Karpas-422 (cell line): ENCODE results near the gene MSRB2. TPM values are rescaled to one million over a fixed set of nuclear protein-coding genes. Genes with fewer than 3 reads are reported as not detected.
"Not testable (repeated sequence)": the region's sequence is repeated elsewhere in the genome, so short reads cannot be mapped to it uniquely, and the experiment has no call there.

Source experiments
- DNase-seq: peaks from one replicate; pipeline ENCODE4 v3.0.0-alpha.2; 2015
- H2AFZ ChIP-seq: fragments of 200-600 bp; sonication (generic); 2 replicates; pipeline ENCODE4 v1.6.1; 2014; ENCODE audit warnings: antibody characterized with exemption, low read length, mixed read lengths
- H3K27ac ChIP-seq: fragments of 200-600 bp; sonication (generic); 2 replicates; pipeline ENCODE4 v1.5.1; 2014; ENCODE audit warnings: mild to moderate bottlenecking, low read length, moderate library complexity
- H3K27me3 ChIP-seq: fragments of 200-600 bp; sonication (generic); 2 replicates; pipeline ENCODE4 v1.6.1; 2014; ENCODE audit warnings: low read length, mixed read lengths
- H3K36me3 ChIP-seq: fragments of 200-600 bp; sonication (generic); 2 replicates; pipeline ENCODE4 v1.6.1; 2014; ENCODE audit warnings: low read length, mixed read lengths; ENCODE audit not compliant: insufficient read depth
- H3K4me1 ChIP-seq: fragments of 200-600 bp; sonication (generic); 2 replicates; pipeline ENCODE4 v1.6.1; 2014; ENCODE audit warnings: mild to moderate bottlenecking, low read length, mixed read lengths
- H3K4me2 ChIP-seq: fragments of 200-600 bp; sonication (generic); 2 replicates; pipeline ENCODE4 v1.6.1; 2014; ENCODE audit warnings: low read length, low read depth, mild to moderate bottlenecking; ENCODE audit not compliant: poor library complexity, severe bottlenecking
- H3K4me3 ChIP-seq: fragments of 200-600 bp; sonication (generic); 2 replicates; pipeline ENCODE4 v1.5.1; 2014; ENCODE audit warnings: mild to moderate bottlenecking, antibody characterized with exemption, low read length, mixed read lengths
- H3K79me2 ChIP-seq: fragments of 200-600 bp; sonication (generic); 2 replicates; pipeline ENCODE4 v1.6.1; 2014; ENCODE audit warnings: mild to moderate bottlenecking, low read length, mixed read lengths
- H3K9ac ChIP-seq: fragments of 200-600 bp; sonication (generic); 2 replicates; pipeline ENCODE4 v1.6.0; 2014; ENCODE audit warnings: low read length
- H3K9me2 ChIP-seq: fragments of 200-600 bp; sonication (generic), shearing (Covaris generic); replicated peaks from 2 replicates; pipeline ENCODE4 v1.6.0; 2014; ENCODE audit warnings: mild to moderate bottlenecking, low read length, moderate library complexity; ENCODE audit not compliant: insufficient read depth
- H3K9me3 ChIP-seq: fragments of 300-700, 200-600 bp; sonication (generic); 2 replicates; pipeline ENCODE4 v1.6.1; 2014; ENCODE audit warnings: low read length, mixed read lengths
- H4K20me1 ChIP-seq: fragments of 200-600 bp; sonication (generic); 2 replicates; pipeline ENCODE4 v1.6.1; 2014; ENCODE audit warnings: mild to moderate bottlenecking, antibody characterized with exemption, low read length, low read depth; ENCODE audit not compliant: insufficient read depth
- total RNA-seq: library from RNA; depleted of rRNA; stranded (reverse); fragments of >200 nt; shearing (Covaris generic); gene quantifications from 2 replicates; pipeline ENCODE4 v1.2.3, GENCODE V29; 2014; ENCODE audit warnings: low replicate concordance

The MSRB2 gene
- total RNA-seq, 1 experiment from 2014 or later, result 12.3 TPM

DNA sequence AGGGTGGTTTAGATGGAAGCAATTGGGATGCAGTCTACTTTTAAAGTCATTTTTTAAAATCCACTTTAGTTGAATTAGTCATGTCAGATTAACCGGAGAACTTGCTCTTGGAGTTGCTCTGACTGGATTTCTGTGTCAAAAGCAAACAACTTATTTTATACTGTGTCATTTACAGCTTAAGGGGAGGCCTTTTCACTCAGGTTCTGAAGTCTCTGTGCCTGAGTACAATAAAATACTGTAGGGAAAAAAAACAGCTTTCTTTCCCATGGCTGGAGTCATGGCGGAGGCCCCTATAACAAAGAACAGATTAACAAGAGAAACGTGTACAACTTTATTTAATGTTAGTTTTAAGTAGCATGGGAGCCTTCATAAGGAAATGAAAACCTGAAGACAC, 39.2 kb upstream of the MSRB2 start:
- no peak overlapping the region for H3K4me3 ChIP-seq
- no peak overlapping the region for H2AFZ ChIP-seq
- no peak overlapping the region for H3K4me2 ChIP-seq
- H3K36me3 ChIP-seq, result no peaks in the 10 kb centered on the region
- H4K20me1 ChIP-seq, result no peaks in the 10 kb centered on the region
- no peaks in the 10 kb centered on the region for H3K9me3 ChIP-seq
- no peaks in the 10 kb centered on the region for H3K9me2 ChIP-seq
- no peak for DNase-seq
- no peak overlapping the region for H3K9ac ChIP-seq
- no peaks in the 10 kb centered on the region for H3K27me3 ChIP-seq
- H3K27ac ChIP-seq, result no peak overlapping the region
- H3K4me1 ChIP-seq, result no peaks in the 10 kb centered on the region
- H3K79me2 ChIP-seq, result no peaks in the 10 kb centered on the region

DNA sequence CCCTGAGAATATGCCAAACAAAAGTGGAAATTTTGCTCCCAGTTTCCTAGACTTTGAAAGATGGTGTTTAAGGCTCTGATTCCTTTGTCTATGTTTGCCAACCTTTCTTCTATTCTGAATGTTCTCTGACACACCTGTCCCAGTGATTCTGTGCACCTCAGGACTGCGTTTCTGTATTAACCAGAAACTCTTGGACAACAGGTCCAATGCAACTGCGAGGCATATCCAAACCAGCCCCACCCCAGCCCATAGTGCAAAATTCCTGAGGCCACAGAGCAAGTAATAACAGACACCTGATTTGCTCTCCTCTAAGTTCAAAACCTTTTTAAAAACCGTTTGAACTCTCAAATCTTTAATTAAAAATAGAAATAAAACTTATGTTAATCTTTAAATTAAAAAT, 37.0 kb upstream of the MSRB2 start:
- H3K36me3 ChIP-seq, result no peaks in the 10 kb centered on the region
- no peaks in the 10 kb centered on the region for H3K4me1 ChIP-seq
- DNase-seq, result no peak
- no peak overlapping the region for H3K4me3 ChIP-seq
- no peaks in the 10 kb centered on the region for H3K9me3 ChIP-seq
- no peak overlapping the region for H3K4me2 ChIP-seq
- no peak overlapping the region for H2AFZ ChIP-seq
- H3K79me2 ChIP-seq, result no peaks in the 10 kb centered on the region
- no peak overlapping the region for H3K27ac ChIP-seq
- no peaks in the 10 kb centered on the region for H4K20me1 ChIP-seq
- no peak overlapping the region for H3K9ac ChIP-seq
- H3K9me2 ChIP-seq, result no peaks in the 10 kb centered on the region
- no peaks in the 10 kb centered on the region for H3K27me3 ChIP-seq

GRCh38 chr10:23060918-23061317, 34.5 kb upstream of the MSRB2 start:
- no peaks in the 10 kb centered on the region for H3K9me2 ChIP-seq
- no peak for DNase-seq
- H3K9ac ChIP-seq, result no peak overlapping the region
- no peaks in the 10 kb centered on the region for H3K9me3 ChIP-seq
- H3K4me3 ChIP-seq, result no peak overlapping the region
- no peaks in the 10 kb centered on the region for H3K79me2 ChIP-seq
- H3K4me1 ChIP-seq, result no peaks in the 10 kb centered on the region
- H3K27me3 ChIP-seq, result no peaks in the 10 kb centered on the region
- H2AFZ ChIP-seq, result no peak overlapping the region
- no peaks in the 10 kb centered on the region for H3K36me3 ChIP-seq
- H3K27ac ChIP-seq, result no peak overlapping the region
- H3K4me2 ChIP-seq, result no peak overlapping the region
- H4K20me1 ChIP-seq, result no peaks in the 10 kb centered on the region

DNA sequence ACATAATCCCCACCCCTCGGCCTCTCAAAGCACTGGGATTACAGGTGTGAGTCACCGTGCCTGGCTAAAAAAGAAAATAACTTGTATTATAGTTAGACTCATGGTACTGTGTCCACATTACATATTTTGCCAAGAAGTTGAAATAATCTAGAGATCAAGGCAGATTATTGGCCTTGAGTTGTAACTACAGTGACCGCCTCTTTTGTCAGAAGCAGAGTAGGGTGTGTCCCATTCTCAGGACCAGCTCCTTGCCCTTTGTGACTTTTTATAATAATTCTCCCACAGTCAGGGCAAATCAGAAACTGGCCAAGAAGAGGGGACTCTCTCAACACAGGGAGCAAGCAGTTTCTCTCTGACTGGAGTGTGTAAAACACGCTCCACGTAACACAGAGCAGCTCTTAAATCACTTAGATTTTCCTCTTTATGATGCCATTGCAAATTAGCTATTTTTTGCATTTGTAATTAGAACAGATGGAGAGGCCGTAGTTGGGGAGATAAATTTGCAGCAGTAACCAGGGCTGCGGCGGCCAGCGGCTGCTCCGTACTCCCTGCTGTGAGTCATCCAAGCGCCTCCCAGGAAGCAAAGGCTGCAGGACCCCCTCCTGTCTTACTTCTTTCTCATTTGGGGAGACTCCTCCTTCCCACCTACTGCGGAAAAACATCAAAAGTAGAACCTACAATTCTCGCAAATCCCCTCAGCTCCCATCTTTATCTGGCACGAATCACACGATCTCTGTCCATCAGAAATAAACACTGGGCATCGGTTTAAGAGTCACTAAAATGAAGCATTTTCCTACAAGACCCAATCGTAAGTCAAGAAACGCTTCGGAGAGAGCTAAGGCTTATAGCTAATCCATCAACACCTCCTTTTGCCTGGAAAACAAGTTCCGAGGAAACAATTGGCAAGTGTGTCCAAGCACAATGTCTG, 32.1 kb upstream of the MSRB2 start:
- no peak overlapping the region for H3K9ac ChIP-seq
- H3K79me2 ChIP-seq, result no peaks in the 10 kb centered on the region
- no peaks in the 10 kb centered on the region for H3K9me3 ChIP-seq
- no peaks in the 10 kb centered on the region for H4K20me1 ChIP-seq
- H2AFZ ChIP-seq, result no peak overlapping the region
- no peaks in the 10 kb centered on the region for H3K27me3 ChIP-seq
- no peaks in the 10 kb centered on the region for H3K9me2 ChIP-seq
- H3K4me2 ChIP-seq, result no peak overlapping the region
- no peaks in the 10 kb centered on the region for H3K4me1 ChIP-seq
- no peaks in the 10 kb centered on the region for H3K36me3 ChIP-seq
- no peak overlapping the region for H3K27ac ChIP-seq
- no peak overlapping the region for H3K4me3 ChIP-seq
- DNase-seq, result no peak

DNA sequence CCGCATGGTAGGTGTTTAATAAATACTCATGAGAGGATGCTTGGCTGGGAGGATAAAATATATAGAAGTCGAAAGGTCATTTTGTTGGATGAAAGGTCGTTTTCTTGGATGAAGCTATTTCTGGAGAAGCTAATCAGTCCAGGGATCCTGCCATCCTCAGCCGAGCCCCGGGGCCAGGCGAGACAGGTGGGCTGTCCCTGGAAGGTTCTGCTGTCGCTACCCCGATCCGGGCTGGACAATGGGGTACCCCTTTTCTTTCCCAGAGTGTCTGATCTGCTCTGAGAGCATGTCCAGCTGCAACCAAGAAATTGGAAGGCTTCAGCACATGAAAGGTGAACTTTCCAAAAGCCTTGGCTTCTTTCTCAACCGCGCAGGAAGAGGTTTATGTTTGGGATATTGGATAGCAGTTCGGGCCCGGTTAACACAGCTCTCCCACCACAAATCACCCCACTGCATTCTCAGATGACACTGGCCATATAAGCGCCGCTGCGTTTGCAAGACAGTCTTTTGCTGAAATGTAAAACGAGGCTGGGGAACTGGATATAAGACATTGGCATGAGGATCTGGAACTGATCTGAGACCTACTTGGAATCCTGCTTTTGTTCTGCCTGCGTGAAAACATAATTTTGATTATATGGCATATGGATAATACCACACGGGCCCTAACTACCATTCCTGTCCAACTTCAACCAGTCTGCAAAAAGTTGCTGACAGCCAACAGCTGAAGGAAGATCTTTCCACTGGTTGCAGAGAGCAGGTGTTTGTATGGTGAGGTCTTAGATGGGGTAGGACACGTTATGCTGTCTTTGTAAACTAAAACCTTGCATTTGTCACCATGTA, 31.2 kb upstream of the MSRB2 start:
- no peak for DNase-seq
- Histone ChIP-seq H3K4me3 (no peak overlapping the region), H3K9me3 (no peaks in the 10 kb centered on the region), H2AFZ (no peak overlapping the region), H3K79me2 (no peaks in the 10 kb centered on the region), H3K27me3 (no peaks in the 10 kb centered on the region), H3K4me1 (no peaks in the 10 kb centered on the region), H3K36me3 (no peaks in the 10 kb centered on the region), H3K9ac (no peak overlapping the region), H3K9me2 (no peaks in the 10 kb centered on the region), H4K20me1 (0 out of 2 replicates have a peak, but pooled peaks cover 3% of the 10 kb centered on the region), H3K4me2 (no peak overlapping the region), H3K27ac (no peak overlapping the region)

- not testable (repeated sequence) for H3K79me2 ChIP-seq, H3K4me1 ChIP-seq, H3K27ac ChIP-seq, DNase-seq, H2AFZ ChIP-seq, H3K4me2 ChIP-seq, H3K36me3 ChIP-seq, H3K4me3 ChIP-seq, H3K9ac ChIP-seq, H3K9me3 ChIP-seq, H3K27me3 ChIP-seq, H4K20me1 ChIP-seq, H3K9me2 ChIP-seq
These were observed 30.6 kb upstream of the MSRB2 start for GRCh38 chr10:23064813-23065114.

DNA sequence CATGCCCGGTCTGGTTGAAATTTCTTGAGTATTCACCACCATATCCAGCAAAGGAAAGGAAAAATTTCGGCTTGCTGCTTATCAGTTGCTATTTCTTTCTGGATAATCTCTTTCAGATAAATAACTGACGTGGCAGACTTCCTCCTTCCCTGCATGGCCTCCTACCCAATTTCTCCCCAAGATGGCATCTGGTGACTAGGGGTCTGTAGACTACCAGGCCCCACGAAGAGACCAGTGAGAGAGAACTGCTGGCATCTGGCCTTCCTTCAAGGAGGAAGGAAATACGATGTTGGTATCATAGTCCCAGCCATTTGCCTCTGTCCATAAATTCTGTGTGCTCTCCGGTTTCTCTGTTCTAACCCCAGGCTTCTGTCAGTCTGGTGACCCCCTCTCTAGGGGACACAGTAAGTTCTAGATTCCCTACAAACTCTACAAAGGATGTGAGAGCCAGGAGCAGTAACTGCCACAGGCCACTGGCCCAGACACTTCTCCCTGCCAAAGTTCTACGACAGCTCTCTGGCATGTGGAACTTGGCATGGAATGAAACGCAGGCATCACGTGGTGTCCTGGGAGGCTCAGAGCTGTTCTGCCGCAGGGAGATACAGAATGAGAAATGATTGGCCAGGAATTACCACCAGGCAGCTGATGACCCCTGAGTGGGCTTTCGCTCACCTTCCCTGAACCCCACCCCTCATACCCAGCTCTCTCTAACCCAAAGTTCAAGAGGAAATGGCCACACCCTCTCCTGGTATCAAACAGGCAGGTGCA, 30.0 kb upstream of the MSRB2 start:
- DNase-seq, result no peak
- Histone ChIP-seq H3K4me2 (no peak overlapping the region), H3K9me2 (no peaks in the 10 kb centered on the region), H3K4me3 (no peak overlapping the region), H3K9ac (no peak overlapping the region), H3K27me3 (no peaks in the 10 kb centered on the region), H4K20me1 (0 out of 2 replicates have a peak, but pooled peaks cover 3% of the 10 kb centered on the region), H3K9me3 (no peaks in the 10 kb centered on the region), H3K36me3 (no peaks in the 10 kb centered on the region), H3K27ac (no peak overlapping the region), H2AFZ (no peak overlapping the region), H3K79me2 (no peaks in the 10 kb centered on the region), H3K4me1 (no peaks in the 10 kb centered on the region)

GRCh38 chr10:23067337-23067736, 28.0 kb upstream of the MSRB2 start:
- H3K4me3 ChIP-seq, result no peak overlapping the region
- no peak for DNase-seq
- 0 out of 2 replicates have a peak, but pooled peaks cover 3% of the 10 kb centered on the region for H4K20me1 ChIP-seq
- H3K9me3 ChIP-seq, result no peaks in the 10 kb centered on the region
- H3K9me2 ChIP-seq, result no peaks in the 10 kb centered on the region
- no peaks in the 10 kb centered on the region for H3K36me3 ChIP-seq
- H3K9ac ChIP-seq, result no peak overlapping the region
- no peak overlapping the region for H3K27ac ChIP-seq
- H3K4me2 ChIP-seq, result no peak overlapping the region
- H3K27me3 ChIP-seq, result no peaks in the 10 kb centered on the region
- no peaks in the 10 kb centered on the region for H3K79me2 ChIP-seq
- H3K4me1 ChIP-seq, result no peaks in the 10 kb centered on the region
- no peak overlapping the region for H2AFZ ChIP-seq
